HG02571 (cell line): ENCODE measurements around the gene CXCL8.
A peak's percentile ranks its signal among the peaks of the same experiment; 100 is the strongest.
"Not testable (repeated sequence)": the region's sequence is repeated elsewhere in the genome, so short reads cannot be mapped to it uniquely, and the experiment has no call there.

Experiments
- ATAC-seq: cut with Tn5 transposase; IDR thresholded peaks from one replicate; pipeline ENCODE4 v1.9.1; 2021; ENCODE audit warnings: mild to moderate bottlenecking, moderate library complexity; ENCODE audit not compliant: unreplicated experiment

CXCL8 gene

DNA sequence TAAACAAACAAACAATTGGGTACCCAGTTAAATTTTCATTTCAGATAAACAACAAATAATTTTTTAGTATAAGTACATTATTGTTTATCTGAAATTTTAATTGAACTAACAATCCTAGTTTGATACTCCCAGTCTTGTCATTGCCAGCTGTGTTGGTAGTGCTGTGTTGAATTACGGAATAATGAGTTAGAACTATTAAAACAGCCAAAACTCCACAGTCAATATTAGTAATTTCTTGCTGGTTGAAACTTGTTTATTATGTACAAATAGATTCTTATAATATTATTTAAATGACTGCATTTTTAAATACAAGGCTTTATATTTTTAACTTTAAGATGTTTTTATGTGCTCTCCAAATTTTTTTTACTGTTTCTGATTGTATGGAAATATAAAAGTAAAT lies 2.9 kb downstream of the CXCL8 start:
- no peak for ATAC-seq

- ATAC-seq, result no peak
Measured at GRCh38 chr4:73743795-73744194, 3.4 kb downstream of the CXCL8 start.

- ATAC-seq, result no peak
Measured at GRCh38 chr4:73744203-73744602, 3.8 kb downstream of the CXCL8 start.

GRCh38 chr4:73750730-73751129 lies 10.4 kb downstream of the CXCL8 start:
- no peak for ATAC-seq

GRCh38 chr4:73751166-73751565 lies 10.8 kb downstream of the CXCL8 start:
- ATAC-seq, result peak; percentile 80

DNA sequence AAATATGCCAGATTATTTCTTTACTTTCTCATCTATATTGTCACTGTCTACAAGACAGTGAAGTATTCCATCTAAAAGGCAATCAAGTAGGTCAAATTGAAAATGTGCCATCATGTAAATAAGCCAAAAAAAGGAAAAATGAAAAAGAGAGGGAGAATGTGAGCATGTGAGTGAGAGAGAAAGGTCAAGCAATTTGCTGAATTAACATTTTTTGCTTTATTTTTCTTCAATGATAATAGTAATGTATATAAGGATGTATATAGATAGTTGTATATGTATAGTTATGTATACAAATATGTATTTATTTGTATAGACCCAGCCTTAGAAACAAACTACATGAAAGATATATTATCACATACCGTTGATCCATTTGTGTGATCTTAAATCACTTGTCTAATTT lies 11.5 kb downstream of the CXCL8 start:
- ATAC-seq, result no peak

GRCh38 chr4:73752424-73752823 lies 12.1 kb downstream of the CXCL8 start:
- ATAC-seq, result no peak

GRCh38 chr4:73753215-73753614 lies 12.8 kb downstream of the CXCL8 start:
- no peak for ATAC-seq

- no peak for ATAC-seq
Measured at GRCh38 chr4:73754934-73755333, 14.6 kb downstream of the CXCL8 start.

DNA sequence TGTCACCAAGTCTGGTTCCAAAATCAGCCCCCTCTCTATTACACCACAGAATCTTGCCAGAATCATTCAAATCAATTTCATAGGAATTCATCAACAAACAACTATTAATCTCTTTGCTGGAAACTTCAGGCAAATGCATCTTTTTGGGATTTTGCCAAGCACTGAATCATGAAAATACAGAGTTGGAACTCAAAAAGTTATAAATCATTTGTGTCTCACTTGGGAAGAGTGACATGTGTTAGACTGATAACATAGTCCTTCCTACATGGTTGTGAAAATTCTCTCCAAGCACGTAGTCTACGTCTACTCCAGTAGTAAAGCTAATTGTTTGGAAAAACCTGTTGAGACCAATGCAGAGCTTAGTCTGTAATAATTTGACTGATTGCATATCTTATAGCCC lies 19.0 kb downstream of the CXCL8 start:
- ATAC-seq, result no peak

GRCh38 chr4:73761856-73762255 lies 21.5 kb downstream of the CXCL8 start:
- no peak for ATAC-seq

- no peak for ATAC-seq
Measured at GRCh38 chr4:73762409-73762808, 22.0 kb downstream of the CXCL8 start.

DNA sequence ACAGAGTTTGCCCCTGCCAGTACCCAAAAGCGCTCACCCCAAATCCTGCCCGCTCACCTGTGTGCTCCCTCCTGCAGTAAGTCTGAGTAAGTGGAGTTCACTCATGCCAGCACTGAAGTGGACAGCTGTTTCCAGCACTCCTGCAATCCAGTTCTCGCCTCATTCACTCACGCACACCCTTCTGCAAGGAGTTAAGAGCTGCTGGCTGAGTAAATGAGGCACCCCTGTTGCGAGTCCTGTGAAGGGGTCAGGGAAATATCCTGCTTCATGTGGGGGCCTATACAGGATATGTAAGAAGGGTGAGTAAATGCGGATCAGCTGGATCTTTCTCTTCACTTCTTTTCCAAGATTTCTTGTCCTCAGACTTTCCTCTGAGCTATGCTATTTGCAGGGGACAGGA lies 23.5 kb downstream of the CXCL8 start:
- ATAC-seq, result no peak

- no peak for ATAC-seq
Measured at GRCh38 chr4:73764513-73764912, 24.1 kb downstream of the CXCL8 start.

DNA sequence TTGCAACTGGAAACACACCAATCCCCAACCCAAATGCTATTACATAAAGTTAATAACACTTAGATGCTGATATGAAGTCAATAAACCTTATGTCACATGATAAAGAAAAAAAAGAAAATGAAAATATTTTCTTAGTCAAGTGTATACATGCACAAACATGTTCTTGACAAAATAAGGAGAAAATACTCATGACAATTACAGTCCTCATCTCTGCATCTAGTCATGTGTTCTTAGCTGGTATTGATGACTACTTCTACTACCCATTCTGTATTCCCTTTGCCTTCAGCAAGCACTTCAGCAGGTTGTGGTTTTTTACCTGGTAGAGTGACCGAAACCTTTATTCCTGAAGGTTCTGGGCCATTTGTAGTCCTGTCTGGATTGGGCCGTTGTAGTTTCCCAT lies 24.9 kb downstream of the CXCL8 start:
- ATAC-seq, result no peak

DNA sequence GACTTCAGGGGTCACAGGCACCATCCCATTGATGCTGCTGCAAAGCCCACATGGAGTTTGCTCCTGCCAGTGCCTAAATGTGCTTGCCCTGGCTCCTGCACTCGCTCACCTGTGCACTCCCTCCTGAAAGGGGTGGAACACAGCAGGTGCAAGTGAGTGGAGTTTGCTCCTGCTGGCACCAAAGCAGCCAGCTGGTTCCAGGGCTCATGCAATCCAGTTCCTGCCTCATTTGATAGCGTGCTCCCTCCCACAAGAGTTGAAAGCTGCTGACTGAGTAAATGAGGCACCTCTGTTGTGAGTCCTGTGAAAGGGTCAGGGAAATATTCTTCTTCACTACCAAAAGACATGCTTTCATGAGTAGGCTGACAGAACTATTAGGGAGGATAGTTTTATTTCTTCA lies 30.5 kb downstream of the CXCL8 start:
- ATAC-seq, result no peak

GRCh38 chr4:73772363-73772762 lies 32.0 kb downstream of the CXCL8 start:
- ATAC-seq, result no peak

- not testable (repeated sequence) for ATAC-seq
Measured at GRCh38 chr4:73774406-73774805, 34.0 kb downstream of the CXCL8 start.

DNA sequence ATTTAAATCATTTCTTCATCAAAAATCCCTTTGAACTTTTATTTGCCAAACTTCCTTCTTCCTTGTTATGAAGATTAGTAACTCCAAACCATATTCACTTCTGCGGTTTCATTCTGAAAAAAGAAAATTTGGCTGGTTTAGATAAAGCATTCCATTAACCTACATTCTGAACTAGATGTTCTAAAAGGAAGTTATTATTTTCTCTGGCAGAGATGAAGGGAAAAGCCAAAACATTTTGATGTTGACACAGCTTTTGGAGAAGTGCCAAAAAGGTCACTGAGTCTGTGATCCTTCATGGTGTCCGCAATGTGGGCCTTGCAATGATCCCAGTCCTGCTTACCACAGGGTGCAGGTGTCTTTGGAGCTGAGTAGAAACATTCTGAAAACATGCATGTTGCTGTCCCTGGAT lies 36.0 kb downstream of the CXCL8 start:
- no peak for ATAC-seq

GRCh38 chr4:73777612-73778011 lies 37.2 kb downstream of the CXCL8 start:
- ATAC-seq, result no peak

GRCh38 chr4:73780243-73780642 lies 39.9 kb downstream of the CXCL8 start:
- no peak for ATAC-seq

GRCh38 chr4:73780834-73781233 lies 40.5 kb downstream of the CXCL8 start:
- no peak for ATAC-seq

- no peak for ATAC-seq
Measured at GRCh38 chr4:73788411-73788810, 48.0 kb downstream of the CXCL8 start.
